GM21423 (cell line): ENCODE results near the gene VEPH1.

Experiments
- ATAC-seq: cut with Tn5 transposase; IDR thresholded peaks from one replicate; pipeline ENCODE4 v1.9.1; 2021; ENCODE audit warnings: mild to moderate bottlenecking, moderate library complexity; ENCODE audit not compliant: unreplicated experiment

VEPH1 gene

DNA sequence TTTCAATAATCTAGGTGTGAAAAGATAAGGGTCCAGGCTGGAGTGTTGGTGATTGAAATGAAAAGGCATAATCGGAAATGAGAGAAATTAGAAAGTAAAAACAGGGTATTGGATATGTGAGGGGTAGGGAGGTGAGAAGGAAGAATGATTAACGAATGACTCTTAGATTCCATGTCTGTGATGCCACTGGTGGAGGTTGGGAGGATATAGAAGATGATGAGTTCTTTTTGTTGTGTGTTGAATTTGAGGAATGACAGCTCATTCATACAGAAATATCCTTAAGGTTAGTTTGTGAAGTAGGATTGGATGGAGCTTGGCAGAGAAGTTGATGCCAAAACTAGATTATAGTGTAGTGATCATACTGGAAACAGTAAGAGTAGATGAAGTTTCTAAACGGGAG, 271.1 kb downstream of the VEPH1 start:
- ATAC-seq = no peak

DNA sequence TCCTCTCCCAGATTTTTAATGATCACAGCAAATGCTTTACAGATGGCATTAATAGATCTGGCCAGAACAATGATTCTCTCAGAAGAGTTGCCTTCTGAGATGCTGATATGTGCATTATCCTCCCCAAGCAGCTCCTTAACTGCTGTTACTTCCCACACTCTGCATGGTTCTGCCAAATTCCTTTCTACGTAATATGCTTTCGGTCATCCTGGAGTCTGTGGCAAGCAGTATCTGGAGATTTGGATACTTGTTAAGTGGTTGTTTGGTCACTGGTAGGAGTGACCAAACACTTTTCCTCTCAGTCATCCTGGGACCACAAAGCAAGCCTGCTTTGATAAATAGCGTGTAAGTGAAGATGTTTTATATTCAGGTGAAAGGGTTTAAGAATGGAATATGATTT, 272.1 kb downstream of the VEPH1 start:
- ATAC-seq = no peak

DNA sequence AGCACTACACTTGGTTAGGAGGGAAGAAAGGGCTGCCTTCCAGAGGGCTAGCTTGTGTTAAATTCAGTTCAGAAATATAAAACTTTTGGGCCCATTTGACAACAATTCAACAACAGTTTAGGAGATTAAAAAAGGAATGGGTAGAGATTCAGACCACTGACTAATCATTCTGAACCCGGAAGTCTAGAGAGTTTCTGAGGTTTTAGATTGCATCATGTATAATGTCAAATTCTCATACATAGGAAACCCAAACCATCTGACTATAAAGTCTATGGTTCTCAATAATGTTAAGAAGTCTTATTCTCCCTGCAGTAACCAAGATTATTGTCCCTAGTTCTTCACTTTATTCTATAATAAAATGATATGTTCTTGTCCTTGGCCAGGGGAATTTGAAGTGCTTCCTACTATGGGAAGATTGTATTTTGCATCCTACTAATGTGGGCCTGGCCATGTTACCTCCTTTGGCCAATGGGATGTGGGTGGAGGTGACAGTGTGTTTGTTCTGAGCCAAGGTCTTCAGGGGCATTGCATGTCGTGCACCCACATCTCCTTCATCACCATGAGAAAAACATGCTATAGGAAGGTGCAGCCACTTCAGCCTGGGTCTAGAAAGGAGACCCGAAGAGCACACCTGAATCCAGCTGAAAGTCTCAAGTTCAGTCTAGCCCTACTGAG, 276.9 kb downstream of the VEPH1 start:
- ATAC-seq = peak; percentile 70

DNA sequence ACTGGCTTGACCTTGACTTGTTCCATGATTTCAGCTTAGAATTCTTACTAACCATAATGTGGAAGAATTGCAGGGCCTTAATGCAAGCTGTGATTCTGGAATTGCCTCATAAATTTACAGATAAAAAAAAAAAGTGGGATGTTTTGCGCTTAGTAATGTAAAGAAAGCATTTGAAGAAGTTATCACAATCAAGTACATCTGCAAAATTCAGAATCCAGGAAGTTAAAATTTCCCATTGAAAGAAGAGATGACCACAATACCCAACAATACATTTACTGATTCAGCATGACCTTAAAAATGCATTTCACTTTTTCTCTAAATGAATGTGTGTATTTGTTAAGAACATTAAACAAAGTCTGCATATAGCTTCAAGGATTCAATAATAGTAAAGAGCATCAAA, 278.2 kb downstream of the VEPH1 start:
- ATAC-seq = no peak

DNA sequence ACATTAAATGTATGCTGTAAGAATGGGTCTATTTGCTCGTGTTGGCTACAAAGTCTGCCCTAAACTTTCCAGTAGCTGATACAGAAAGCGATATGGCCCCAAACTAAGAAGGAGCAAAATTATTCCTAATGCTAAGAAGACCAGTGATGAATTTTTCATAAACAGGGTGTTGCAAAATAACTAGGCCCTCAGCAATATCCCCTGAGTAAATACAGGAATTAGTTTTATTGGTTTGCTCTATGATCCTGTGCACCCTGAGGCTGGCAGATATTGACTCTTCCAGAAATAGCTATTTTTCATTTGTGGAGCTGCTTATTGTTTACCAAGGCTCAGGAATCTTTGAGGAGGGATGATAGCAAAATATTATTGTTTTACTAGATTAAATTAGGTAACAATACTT, 282.3 kb downstream of the VEPH1 start:
- no peak for ATAC-seq

DNA sequence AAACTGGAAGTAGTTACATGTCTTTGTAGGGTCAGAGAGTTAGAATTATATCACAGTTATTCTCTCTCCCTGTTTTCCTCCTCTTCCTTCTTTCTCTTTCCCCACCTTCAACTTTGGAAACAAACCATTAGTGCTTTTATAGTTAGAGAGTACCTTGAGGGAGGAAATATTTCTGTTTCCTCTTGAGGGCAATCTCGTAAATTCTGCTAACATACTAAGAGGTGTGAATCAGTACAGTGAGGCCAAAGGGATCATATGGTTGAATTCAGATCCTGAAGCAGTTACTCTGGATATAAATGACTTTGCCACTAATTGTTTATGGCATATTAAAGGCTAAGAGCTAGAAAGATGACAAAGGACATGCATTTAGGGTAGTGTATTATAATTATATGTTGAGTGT, 283.0 kb downstream of the VEPH1 start:
- ATAC-seq = no peak

DNA sequence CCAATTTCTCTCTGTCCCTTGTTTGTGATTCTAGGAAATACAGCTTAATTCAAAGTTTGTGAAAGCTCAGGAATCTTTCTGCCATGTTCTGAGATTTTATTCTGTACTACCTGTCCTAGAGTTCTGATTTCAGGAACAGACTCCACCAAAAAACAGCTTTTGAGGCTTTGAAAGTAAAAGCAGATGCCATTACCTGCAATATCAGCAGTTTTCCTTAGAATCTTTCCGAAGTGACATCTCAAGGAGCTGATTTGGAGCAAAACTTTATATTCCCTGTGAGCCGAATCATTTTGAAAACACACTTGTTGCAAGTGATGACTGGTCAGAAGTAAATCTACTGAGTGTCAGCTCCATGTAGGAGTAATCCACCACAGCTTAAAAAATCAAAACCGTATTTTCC, 284.0 kb downstream of the VEPH1 start:
- no peak for ATAC-seq
